ENCODE measurements around the gene NHSL1. TPM values are rescaled to one million over a fixed set of nuclear protein-coding genes. Genes with fewer than 3 reads are reported as not detected.
A peak's percentile ranks its signal among the peaks of the same experiment; 100 is the strongest.

NHSL1 gene
- total RNA-seq, 1 experiment from 2014 or later = 32.1 TPM

DNA sequence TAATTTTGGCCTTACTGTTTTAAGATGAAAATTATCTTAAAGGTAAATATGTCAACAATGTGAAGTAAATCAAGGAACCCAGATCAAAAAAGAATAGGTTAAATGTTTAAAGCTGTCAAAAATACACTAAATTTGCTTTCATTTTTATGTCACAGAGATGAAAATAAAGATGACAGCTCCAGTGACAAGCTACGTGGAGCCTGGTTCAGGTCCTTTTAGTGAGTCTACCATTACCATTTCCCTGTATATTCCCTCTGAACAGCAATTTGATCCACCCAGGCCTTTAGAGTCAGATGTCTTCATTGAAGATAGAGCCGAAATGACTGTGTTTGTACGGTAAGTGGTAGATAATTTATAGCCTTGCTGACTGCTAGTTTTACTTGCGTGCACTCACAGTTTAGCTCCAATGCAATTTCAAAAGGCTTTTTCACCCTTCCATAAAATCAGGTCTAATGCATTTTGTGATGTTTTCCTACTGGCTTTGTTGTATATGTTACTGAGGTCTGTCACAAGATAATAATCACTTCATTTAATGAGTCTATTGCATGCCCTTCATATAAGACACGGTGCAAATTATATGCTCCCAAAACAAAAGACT lies 93.4 kb downstream of the NHSL1 start:
- ChIA-PET POLR2A (interaction anchor here (0.6 to 3.0 kb wide), 10 partner anchors 8 to 405 kb away, joined by 3 to 21 read pairs (median 5); partner anchors contain the start of gene NHSL1), CTCF (interaction anchor here (0.6 to 1.3 kb wide), 7 partner anchors 11 to 401 kb away, joined by 3 to 5 read pairs (median 3); no protein-coding TSS in a partner anchor)
- no peak overlapping the region for H3K27ac Mint-ChIP-seq (ENCODE audit: low read depth, unreplicated experiment)
- H3K27me3 Mint-ChIP-seq (ENCODE audit: insufficient read depth, unreplicated experiment) = no peaks in the 10 kb centered on the region
- no TSS peak for BruUV-seq (replicated peaks)
- H3K36me3 Mint-ChIP-seq (ENCODE audit: insufficient read depth, unreplicated experiment) = peaks cover 46% of the 10 kb centered on the region
- H3K4me1 Mint-ChIP-seq (ENCODE audit: insufficient read depth, unreplicated experiment) = peaks cover 28% of the 10 kb centered on the region
- peak overlapping the region; percentile 44 for H3K4me3 Mint-ChIP-seq (ENCODE audit: unreplicated experiment)
- no peaks in the 10 kb centered on the region for H3K9me3 Mint-ChIP-seq (ENCODE audit: unreplicated experiment)
- TF ChIP-seq, protein P1, sequence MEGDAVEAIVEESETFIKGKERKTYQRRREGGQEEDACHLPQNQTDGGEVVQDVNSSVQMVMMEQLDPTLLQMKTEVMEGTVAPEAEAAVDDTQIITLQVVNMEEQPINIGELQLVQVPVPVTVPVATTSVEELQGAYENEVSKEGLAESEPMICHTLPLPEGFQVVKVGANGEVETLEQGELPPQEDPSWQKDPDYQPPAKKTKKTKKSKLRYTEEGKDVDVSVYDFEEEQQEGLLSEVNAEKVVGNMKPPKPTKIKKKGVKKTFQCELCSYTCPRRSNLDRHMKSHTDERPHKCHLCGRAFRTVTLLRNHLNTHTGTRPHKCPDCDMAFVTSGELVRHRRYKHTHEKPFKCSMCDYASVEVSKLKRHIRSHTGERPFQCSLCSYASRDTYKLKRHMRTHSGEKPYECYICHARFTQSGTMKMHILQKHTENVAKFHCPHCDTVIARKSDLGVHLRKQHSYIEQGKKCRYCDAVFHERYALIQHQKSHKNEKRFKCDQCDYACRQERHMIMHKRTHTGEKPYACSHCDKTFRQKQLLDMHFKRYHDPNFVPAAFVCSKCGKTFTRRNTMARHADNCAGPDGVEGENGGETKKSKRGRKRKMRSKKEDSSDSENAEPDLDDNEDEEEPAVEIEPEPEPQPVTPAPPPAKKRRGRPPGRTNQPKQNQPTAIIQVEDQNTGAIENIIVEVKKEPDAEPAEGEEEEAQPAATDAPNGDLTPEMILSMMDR (IDR thresholded peaks at IDR 0.05; ENCODE audit: unreplicated experiment) = no peak
- DNase-seq (ENCODE audit: unreplicated experiment) = no peak
- intact Hi-C loops (cut with micrococcal nuclease) = loop anchor here (2.0 kb wide), 2 partner anchors 117 to 289 kb away; no protein-coding TSS in a partner anchor

DNA sequence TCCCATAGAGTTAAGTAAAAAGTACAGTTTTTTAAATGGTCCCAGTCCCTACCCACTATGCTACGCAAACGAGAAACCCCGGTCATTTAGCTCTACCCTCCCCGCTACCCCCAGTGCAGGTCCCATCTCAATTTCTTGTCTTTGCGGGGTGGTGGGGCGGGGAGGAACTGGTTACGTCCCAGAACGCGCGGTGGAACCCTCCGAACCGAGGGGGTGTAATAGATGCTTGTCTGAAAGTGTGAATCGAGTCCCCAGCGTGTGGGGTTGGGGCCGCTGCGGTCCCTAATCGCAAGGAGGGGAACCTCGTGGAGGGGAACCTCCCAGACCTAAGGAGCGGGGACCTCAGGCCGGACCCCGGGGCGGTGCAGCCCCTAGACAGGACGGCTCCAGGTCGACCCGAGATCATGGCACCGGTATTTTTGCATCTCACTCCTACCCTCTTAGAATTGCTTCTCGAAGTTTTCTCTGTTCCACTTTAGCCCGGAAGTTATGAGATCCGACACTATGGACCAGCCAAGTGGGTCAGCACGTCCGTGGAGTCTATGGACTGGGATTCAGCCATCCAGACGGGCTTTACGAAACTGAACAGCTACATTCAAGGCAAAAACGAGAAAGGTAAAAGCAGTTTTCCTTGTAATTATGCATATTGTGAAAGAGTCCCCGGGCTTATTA lies 94.5 kb downstream of the NHSL1 start:
- TF ChIP-seq, protein P1 (IDR thresholded peaks at IDR 0.05; ENCODE audit: unreplicated experiment) = no peak
- CTCF ChIA-PET = interaction anchor here (0.7 to 1.9 kb wide), 15 partner anchors 11 to 289 kb away, joined by 3 to 11 read pairs (median 3); no protein-coding TSS in a partner anchor
- Mint-ChIP-seq H3K36me3 (ENCODE audit: insufficient read depth, unreplicated experiment) (peaks cover 41% of the 10 kb centered on the region), H3K4me1 (ENCODE audit: insufficient read depth, unreplicated experiment) (peaks cover 17% of the 10 kb centered on the region), H3K4me3 (ENCODE audit: unreplicated experiment) (peak overlapping the region; percentile 80), H3K27me3 (ENCODE audit: insufficient read depth, unreplicated experiment) (no peaks in the 10 kb centered on the region), H3K9me3 (ENCODE audit: unreplicated experiment) (no peaks in the 10 kb centered on the region), H3K27ac (ENCODE audit: low read depth, unreplicated experiment) (peak overlapping the region; percentile 77)
- POLR2A ChIA-PET = interaction anchor here (0.5 to 3.0 kb wide), 30 partner anchors 9 to 966 kb away, joined by 3 to 21 read pairs (median 4); partner anchors contain the start of genes ARFGEF3, CCDC28A and NHSL1
- DNase-seq (ENCODE audit: unreplicated experiment) = peak; percentile 26
- intact Hi-C loops (cut with micrococcal nuclease) = loop anchor here (2.0 to 5.0 kb wide), 3 partner anchors 116 to 288 kb away; partner anchors contain the start of gene ARFGEF3
- TSS peak; percentile 29 for BruUV-seq (replicated peaks)

DNA sequence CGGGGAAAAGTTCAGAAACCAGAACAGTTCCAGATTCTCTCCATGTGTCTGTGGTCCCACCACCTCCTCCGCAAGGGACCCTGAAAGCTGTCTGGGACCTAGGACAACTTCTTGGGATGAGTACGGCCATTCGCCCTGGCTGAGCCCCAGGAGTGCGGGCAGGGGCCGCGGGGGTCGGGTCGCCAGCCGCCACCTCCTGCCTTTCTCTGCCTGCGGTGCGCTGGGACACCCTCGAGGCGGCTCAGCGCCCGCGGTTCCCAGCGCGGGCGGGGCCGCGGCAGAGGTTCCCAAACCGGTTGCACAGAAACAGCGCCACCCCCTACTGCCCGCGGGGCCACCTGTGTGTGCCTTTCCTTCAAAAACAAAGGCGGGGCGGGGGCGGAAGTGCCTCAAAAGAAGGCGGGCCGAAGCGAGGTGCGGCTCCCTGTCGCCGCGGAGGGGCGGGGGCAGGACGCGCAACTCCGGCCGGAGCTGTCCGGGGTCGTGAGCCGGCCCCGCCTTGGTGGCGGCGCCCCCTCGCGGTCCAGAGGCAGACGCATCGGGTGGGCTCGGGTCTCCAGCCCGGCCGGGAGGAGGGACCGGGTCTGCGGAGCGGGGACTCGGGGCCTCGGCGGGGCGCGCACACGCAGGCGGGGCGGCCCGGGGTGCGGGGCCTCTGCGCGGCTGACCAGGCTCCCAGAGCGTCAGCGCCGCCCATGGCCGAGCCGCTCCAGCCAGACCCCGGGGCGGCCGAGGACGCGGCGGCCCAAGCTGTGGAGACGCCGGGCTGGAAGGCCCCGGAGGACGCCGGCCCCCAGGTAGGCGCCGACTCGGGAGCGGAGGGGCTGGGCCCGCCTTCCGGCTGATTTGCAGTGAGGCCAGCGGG lies 95.3 kb downstream of the NHSL1 start, which contains the start of gene HEBP2:
TSS of gene HEBP2 (plus strand) at position 423 of the 865 bp plus-strand sequence. CDS start at position 696, 273 bp downstream.
- Mint-ChIP-seq H3K27ac (ENCODE audit: low read depth, unreplicated experiment) (peak within 1 kb of the TSS; percentile 77), H3K27me3 (ENCODE audit: insufficient read depth, unreplicated experiment) (no peaks in the 10 kb centered on the region), H3K36me3 (ENCODE audit: insufficient read depth, unreplicated experiment) (peaks cover 33% of the 10 kb centered on the region), H3K4me3 (ENCODE audit: unreplicated experiment) (peak within 1 kb of the TSS; percentile 80), H3K4me1 (ENCODE audit: insufficient read depth, unreplicated experiment) (peaks cover 11% of the 10 kb centered on the region), H3K9me3 (ENCODE audit: unreplicated experiment) (no peaks in the 10 kb centered on the region)
- TF ChIP-seq, protein P1 (IDR thresholded peaks at IDR 0.05; ENCODE audit: unreplicated experiment) = peak; percentile 12
- intact Hi-C loops (cut with micrococcal nuclease) = loop anchor here (2.0 to 5.0 kb wide), 3 partner anchors 115 to 287 kb away; partner anchors contain the start of gene ARFGEF3
- ChIA-PET CTCF (interaction anchor here (0.6 to 1.9 kb wide), 13 partner anchors 11 to 706 kb away, joined by 3 to 11 read pairs (median 3); no protein-coding TSS in a partner anchor), POLR2A (interaction anchor here (0.6 to 3.0 kb wide), 24 partner anchors 10 to 399 kb away, joined by 3 to 21 read pairs (median 4); partner anchors contain the start of genes ARFGEF3, CCDC28A and NHSL1)
- DNase-seq (ENCODE audit: unreplicated experiment) = peak; percentile 96
- no TSS peak for BruUV-seq (replicated peaks)
